NCI-H748 (cell line): ENCODE measurements around the gene GJA4.
A peak's percentile ranks its signal among the peaks of the same experiment; 100 is the strongest.
"Not testable (repeated sequence)": the region's sequence is repeated elsewhere in the genome, so short reads cannot be mapped to it uniquely, and the experiment has no call there.

Experiments
- DNase-seq: peaks from one replicate; lab custom pipeline; 2025; ENCODE audit not compliant: unreplicated experiment; lab: John Stamatoyannopoulos, UW

GJA4 gene

DNA sequence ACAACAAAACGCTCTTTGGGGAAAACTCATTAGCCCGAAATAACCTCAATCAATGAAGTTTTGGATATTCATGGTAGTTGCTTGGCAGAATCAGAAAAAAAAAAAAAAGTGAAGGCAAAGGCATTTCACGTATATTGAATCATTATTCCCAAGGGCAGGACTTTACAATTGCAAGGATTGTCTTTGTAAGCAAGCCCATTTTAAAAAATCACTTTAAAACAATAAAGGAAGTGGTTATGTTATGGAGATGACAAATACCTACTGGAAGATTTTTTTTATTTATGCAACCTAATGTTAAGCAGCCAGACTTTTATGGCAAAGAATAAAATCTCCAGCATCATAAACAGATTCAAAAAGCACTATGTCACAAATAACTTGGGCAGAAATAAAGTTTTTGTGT, 23.9 kb upstream of the GJA4 start:
- DNase-seq = no peak

GRCh38 chr1:34770891-34771504, 21.8 kb upstream of the GJA4 start:
- no peak for DNase-seq

- DNase-seq = no peak
These were observed 21.0 kb upstream of the GJA4 start for GRCh38 chr1:34771573-34772371.

GRCh38 chr1:34773114-34773513, 19.7 kb upstream of the GJA4 start:
- DNase-seq = not testable (repeated sequence)

DNA sequence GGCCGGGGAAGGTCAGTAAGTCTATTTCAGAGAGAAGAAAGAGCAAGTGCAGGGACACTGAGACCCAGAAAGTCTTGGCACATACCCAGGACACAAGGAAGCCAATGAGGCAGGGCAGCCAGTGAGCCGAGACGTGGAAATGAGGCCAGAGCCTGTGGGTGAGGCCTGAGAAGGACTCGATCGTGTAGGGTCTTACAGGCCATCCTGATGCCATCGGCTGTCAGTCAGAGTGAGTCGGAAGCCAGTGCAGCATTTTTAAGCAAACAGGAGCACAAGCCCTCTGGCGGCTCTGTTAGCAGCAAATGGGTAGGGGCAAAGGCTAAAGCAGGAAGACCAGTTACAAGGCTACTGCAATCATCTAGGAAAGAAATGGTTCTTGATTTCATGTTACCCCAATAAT, 17.8 kb upstream of the GJA4 start:
- no peak for DNase-seq

DNA sequence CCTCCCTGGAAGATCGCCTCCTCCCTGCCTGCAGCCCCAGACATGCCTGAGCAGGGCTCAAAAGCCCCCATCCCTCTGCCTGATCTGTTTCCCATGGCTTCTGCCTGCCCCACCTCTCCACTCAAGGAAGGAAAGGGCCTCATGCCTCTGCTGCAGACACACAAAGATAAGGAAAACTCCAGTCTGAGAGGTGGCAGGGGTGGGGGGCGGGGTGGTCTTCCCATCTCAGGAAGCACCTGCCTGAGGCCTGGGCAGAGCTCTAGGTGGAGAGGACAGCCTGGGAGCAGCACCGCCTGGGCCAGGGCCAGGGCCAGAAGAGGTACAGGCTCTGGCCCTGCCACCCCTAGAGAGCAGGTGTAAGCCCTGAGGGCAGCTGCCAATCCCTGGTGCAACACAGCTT, 15.9 kb upstream of the GJA4 start:
- DNase-seq = no peak

GRCh38 chr1:34777519-34778321, 15.1 kb upstream of the GJA4 start:
- no peak for DNase-seq

GRCh38 chr1:34778381-34778780, 14.4 kb upstream of the GJA4 start:
- DNase-seq = no peak

GRCh38 chr1:34779005-34779404, 13.8 kb upstream of the GJA4 start:
- DNase-seq = no peak

DNA sequence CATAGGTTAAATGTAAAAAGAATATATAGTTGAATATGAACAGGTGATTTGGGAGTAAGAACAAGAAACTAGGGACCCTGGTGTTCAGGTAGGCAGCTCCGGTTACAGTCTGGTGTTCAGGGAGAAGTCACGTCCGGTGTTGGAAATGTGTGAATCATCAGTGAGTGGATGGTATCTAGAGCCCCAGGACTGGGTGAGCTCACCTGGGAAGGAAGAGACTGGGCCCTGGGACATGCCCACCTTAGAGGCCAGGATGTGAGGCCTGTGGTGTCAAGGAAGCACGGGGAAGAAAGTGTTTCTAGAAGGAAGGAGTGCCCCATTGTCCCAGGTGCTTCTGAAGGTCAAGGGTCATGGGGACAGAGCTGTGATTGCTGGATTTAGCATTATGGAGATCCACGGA, 13.3 kb upstream of the GJA4 start:
- no peak for DNase-seq

DNA sequence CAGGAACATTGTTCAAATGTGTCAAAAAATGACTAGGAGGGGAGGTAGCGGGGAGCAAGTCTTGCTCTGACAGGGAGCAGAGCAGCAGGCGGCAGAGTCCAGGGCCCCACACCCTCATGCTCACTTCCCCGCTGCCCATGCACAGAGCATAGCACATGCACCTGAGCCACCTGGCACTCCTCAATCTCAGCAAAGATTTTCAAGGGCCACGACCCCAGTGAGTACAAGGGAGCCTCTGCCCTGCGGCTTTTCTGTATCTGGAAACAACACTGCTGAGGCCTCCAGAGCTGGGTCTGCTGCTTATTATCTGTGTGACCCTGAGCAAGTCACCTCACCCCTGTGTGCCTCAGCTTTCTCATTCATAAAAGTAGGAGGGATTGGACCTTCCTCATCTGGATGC, 12.8 kb upstream of the GJA4 start:
- no peak for DNase-seq

DNA sequence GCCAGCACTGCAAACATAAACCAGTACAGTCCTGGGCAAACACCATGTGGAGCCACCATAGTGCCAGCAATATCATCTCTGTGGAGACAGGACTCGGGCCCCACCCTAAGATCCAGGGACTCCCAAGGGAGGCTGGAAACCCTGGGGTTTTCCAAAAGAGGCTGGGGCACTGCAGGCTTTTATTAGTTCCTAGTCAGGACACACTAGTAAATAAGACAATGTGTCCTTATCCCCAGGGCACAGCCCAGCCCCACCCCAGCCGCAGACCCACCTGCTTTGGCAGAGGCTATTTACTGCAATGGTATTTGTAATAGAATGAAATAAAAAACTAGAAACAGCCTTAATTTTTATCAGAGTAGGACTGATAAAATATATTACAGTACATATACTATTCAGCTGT, 12.3 kb upstream of the GJA4 start:
- no peak for DNase-seq

DNA sequence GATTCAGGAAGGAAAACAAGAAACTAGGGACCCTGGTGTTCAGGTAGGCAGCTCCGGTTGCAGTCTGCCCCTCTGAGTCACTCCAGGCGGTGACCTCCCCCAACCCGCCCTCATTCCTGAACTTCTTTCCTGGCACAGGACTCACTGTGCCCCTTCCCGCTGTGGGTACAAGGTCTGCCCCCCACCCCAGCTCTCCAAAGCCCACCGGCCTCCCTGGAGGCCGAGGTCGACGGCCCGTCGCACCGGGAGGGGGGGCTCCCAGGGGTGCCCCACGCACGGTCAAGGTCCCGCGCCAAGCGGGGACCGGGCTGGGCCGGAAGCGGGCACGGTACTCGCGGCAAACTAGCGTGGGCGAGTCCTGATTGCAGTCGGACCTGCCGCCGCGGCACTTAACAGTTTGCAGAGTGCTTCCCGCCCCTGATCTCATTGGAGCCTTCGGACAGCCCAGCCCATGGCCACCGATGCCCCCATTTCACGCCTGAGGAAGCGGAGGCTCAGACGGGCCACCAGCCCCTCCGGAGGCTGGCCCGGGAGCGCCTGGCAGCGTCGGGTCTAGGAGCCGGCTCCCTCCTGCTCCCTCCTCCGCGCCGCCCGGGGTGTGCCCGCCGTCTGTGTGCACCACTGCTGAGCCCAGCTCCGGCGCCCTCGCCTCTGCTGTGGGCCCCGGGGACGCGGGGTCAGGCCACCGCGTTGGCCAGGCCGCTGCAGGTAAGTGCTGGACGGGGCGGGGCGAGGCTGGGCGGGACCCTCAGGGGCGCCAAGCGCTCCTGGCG, 11.5 kb upstream of the GJA4 start, which contains the start of gene GJB3:
TSS of gene GJB3 (plus strand) at position 144 of the 773 bp plus-strand sequence. CDS start 3,549 bp downstream, outside the sequence.
- peak; percentile 32 for DNase-seq

GRCh38 chr1:34781844-34782391, 10.9 kb upstream of the GJA4 start:
- DNase-seq = no peak

DNA sequence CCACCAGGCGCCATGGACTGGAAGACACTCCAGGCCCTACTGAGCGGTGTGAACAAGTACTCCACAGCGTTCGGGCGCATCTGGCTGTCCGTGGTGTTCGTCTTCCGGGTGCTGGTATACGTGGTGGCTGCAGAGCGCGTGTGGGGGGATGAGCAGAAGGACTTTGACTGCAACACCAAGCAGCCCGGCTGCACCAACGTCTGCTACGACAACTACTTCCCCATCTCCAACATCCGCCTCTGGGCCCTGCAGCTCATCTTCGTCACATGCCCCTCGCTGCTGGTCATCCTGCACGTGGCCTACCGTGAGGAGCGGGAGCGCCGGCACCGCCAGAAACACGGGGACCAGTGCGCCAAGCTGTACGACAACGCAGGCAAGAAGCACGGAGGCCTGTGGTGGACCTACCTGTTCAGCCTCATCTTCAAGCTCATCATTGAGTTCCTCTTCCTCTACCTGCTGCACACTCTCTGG, 8.0 kb upstream of the GJA4 start:
- DNase-seq = no peak

GRCh38 chr1:34785231-34785874, 7.4 kb upstream of the GJA4 start:
- no peak for DNase-seq

- DNase-seq = no peak
These were observed 6.8 kb upstream of the GJA4 start for GRCh38 chr1:34785875-34786470.

GRCh38 chr1:34786521-34787325, 6.1 kb upstream of the GJA4 start:
- peak; percentile 79 for DNase-seq
